Activated effector memory CD4-positive, alpha-beta T cell treated with Interleukin-2 at 50 U/mL for 16 hours (primary cell): ENCODE data around the gene LAMA3.
"Not testable (repeated sequence)": the region's sequence is repeated elsewhere in the genome, so short reads cannot be mapped to it uniquely, and the experiment has no call there.

Source experiments
- DNase-seq: peaks from one replicate; pipeline ENCODE4 v3.0.0-alpha.2; 2020

The LAMA3 gene

GRCh38 chr18:23735021-23735464 is 45.8 kb downstream of the LAMA3 start:
- no peak for DNase-seq

DNA sequence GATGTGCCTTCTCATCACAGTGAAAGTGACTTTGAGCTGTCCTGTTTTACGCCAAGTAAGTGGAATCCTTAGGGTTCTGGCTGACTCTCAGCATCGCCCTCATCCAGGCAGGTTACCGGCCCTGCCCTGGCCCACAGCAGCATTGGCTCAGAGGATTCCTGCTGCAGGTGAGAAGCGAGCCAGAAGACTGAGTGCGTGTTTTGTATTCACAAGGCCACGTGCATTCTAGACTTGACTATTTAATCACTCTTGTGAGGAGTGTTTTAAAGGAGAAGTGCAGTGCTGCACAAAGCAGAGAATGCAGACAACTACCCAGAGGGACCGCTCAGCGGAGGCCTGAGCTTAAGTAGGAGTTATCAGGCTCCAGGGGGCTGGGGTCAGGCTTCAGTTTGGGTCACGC is 48.3 kb downstream of the LAMA3 start:
- no peak for DNase-seq

GRCh38 chr18:23738151-23738550 is 48.9 kb downstream of the LAMA3 start:
- DNase-seq = no peak

- no peak for DNase-seq
Measured at GRCh38 chr18:23738575-23738974, 49.3 kb downstream of the LAMA3 start.

GRCh38 chr18:23740105-23740830 is 51.0 kb downstream of the LAMA3 start:
- DNase-seq = no peak

DNA sequence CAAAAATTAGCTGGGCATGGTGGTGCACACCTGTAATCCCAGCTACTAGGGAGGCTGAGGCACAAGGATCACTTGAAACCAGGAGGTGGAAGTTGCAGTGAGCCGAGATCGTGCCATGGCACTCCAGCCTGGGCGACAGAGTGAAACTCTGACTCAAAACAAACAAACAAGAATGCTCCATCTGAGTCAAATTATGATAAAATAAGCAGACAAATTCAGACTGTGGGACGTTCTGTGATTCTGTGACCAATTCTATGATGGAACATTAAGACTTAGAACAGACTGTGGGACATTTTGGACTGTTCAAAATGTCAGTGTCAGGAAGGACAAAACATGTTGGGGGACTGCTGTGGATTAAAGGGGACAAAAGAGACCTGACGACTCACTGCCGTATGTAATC is 52.7 kb downstream of the LAMA3 start:
- not testable (repeated sequence) for DNase-seq

DNA sequence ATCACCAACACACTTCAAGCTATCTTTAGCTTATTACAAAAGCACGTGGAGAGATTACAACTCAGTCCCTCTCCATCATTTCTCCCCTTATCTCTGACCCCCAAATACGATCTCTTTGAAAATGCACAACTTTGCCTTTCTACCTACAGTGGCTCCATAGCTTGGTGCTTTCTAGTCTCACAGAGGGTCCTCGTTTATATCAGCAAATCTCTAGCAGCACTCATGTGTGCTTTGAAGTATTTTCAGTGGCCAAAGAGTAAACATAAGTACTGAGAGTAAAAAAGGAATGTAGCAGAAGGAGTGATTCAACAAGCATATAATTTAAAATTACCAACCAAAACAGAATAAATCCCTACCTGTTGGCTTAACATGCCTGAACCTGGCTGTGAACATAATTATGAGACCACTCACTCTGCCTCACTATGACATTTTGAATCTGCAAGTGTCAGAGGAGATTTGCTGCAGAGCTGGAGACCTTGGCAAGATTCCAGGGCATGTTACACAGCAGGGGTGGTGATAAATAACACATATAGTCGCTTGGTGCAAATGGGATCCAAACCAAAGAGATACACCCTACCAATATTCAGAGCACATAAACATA is 54.6 kb downstream of the LAMA3 start:
- no peak for DNase-seq

DNA sequence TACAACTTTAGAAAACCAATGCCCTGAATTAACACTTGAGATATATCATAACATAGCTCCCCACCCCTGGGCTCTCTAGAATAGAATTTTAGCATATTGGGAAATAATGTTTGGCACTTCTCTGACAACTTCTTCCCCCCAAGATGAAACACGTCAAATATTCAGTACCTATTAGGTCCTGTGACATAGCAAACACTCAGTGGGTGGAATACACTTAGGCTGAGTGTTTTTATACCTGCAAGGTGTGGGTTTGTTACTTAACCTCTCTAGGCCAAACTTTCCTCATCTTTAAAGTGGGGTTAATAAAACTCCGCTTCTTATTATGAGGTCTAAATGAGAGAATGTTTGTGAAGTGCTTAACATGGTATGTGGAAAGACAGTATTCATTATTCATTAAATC is 56.1 kb downstream of the LAMA3 start:
- no peak for DNase-seq

DNA sequence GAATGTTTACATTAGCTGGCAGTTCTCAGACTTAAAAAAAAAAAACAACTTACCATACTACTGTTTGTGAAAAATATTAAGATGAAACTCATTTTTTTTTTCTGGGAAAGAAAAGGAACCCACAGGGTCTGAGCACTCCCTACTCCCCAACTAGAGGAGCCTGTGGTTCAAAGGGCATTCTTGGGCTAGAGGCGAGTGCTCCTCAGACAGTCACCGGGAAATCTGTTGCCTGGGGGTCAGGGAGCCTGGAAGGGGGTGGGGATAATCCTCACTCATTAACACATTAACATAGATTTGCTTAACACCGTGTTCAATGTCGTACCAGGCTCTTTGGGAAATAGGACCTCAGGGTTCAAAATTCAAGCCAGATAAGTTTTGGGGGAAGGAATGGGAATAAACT is 57.6 kb downstream of the LAMA3 start:
- DNase-seq = no peak

GRCh38 chr18:23752363-23752762 is 63.1 kb downstream of the LAMA3 start:
- DNase-seq = no peak

- DNase-seq = no peak
Measured at GRCh38 chr18:23752796-23753195, 63.5 kb downstream of the LAMA3 start.

DNA sequence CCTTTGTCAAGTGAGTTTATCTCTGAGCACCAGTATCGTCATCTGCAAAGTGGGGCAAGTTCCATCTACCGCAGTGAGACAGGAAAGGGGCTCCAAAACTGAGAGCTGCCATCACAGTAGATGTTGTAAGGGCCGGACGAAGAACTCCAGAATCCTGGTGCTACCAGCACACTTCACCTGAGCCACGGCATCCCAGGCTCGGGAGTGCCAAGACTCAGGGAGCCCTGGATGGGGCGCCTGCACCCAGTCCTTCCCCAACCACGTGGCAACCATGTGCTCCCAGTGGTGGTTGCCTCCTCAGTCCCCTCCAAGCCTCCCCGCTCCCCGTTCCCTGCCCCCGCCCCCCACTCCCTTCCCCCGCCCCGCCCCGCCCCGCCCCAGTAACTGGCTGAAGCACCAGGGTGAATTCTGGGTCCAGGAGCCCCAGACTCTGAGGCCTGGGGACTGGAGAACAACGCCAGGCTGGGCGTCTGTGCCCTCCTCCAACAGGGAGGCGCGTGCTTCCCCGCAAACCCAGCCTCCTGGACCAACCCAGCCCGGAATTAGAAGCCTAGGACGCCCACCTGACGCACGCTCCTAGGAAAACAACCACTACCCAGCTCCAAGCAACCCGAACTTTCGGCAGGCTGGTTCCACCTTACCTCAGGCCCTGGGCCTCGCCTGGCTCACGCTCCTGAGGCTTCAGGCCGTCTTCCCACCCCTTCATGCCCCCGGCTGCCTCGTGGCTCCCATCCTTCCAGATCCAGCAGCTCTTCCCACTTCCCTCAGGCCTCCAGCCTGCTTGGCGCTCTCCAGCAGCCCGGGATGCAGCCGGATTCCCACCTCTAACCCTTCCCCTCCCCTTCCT is 67.6 kb downstream of the LAMA3 start:
- no peak for DNase-seq

DNA sequence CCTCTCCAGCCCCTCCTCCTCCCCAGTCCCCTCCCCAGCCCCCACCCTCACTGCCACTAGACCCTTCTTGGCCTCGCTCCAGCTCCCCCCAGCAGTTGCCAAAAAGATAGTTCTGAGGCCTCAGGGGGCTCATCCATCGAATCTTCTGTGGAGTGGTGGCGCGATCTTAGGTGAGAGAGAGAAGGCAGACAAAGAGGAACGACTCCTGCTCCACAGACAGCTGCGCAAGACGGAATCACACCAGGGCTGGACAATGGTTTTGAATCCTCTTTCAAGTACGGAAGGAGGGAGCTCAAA is 68.1 kb downstream of the LAMA3 start:
- DNase-seq = no peak

DNA sequence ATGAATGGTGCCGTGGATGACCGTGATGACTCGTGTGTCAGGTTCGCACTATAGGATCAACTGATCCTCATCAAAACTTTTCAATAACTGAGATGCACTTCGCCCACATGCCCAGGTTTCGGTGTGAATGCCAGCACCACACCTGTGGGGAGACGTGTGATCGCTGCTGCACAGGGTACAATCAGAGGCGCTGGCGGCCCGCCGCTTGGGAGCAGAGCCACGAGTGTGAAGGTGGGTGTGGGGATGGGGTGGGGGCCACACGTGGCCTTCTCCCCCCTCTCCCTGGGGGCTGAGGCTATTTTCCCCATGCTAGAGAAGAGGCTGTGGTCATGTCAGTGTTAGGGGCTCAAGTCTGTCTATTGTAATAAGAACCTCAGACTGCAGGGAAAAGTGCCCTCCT is 69.0 kb downstream of the LAMA3 start:
- DNase-seq = no peak

DNA sequence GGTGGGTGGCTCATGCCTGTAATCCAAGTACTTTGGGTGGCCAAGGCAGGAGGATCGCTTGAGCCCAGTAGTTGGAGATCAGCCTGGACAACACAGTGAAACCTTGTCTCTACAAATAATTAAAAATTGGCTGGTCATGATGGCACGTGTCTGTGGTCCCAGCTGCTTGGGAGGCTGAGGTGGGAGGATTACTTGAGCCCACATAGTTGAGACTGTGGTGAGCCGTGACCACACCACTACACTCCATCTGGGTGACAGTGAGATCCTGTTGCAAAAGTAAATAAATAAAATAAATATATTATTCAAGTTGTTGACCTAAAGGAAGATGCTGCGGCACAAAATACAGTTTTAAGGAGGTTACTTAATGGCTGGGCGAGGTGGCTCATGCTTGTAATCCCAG is 72.7 kb downstream of the LAMA3 start:
- no peak for DNase-seq

DNA sequence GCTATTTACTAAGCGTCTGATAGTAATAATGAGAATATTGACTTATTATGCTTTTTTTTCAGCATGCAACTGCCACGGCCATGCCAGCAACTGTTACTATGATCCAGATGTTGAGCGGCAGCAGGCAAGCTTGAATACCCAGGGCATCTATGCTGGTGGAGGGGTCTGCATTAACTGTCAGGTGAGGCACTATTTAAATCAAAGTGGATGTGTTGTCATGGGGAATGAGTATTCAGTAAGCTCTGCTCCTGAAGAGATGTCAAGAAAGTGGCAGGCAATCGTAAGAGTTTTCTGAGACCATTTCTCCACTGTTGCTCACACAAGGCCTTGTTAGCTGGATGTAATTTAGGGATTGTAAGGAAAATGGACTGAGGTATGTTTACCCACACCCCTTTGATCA is 74.1 kb downstream of the LAMA3 start:
- no peak for DNase-seq

DNA sequence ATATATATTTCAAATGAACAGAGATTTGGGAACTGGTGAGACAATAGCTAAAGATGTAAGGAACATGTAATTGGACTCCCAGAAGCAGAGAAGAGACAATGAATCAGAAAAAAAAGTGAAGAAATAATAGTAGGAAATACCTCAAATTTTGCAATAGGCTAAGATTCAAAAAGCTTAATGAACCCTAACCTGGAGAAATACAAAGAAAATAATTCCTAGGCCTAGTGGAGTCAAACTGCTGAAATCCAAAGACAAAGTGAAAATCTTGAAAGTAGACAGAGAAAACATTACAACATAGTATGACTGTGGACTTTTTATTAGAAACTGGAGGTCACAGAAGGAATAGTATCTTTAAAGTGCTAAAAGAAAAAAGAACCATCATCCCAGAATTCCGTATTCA is 76.7 kb downstream of the LAMA3 start:
- no peak for DNase-seq

DNA sequence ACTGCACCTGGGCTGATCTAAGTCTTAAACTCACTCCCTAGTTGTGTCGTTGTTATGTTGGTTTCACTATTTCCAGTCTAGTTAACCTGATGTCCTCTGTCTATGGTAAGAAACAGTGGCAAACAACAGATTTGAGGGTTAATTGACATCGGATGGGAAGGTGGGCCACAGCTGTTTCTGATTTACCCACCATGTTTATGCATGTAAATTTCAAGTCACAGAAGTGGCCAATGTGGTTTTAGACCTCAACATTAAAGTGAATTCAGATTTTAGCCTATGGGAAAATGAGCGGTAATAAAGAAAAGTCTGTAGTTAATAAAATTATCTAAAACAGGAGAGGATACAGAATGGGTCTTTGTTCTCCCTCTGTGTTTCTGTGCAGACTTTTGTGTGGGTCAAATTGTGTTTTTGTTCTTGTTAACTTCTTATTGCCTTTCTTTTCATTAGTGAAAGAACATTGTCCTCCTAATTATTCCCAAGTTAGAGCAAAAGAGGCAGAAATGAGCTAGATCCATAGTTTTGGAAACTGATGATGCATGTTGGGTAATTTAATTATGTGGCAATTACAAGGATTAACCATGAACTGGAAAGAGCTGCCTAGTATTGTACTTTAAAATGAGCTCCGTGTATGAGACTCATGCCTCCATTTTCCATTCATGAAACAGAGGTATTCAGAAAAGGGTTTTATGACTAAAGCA is 83.2 kb downstream of the LAMA3 start:
- DNase-seq = no peak

- no peak for DNase-seq
Measured at GRCh38 chr18:23776306-23776705, 87.1 kb downstream of the LAMA3 start.

DNA sequence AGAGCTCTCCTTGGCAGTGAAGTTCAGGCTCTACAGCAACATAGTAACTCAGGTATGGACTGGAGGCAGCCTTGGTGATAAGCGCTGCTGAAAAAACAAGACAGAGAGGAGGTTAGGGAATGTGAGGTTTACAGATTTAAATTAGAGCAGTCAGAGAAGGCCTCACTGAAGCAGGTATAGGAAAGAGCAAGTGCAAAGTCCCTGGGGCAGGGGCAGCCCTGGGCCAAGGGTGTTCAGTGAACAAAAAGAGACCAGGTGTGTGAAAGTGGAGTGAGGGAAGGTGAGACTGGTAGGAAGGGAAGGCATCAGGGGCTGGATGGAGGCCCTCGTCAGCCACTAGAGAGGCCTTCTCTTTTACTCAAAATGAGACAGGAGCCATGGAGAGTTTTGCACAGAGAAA is 89.6 kb downstream of the LAMA3 start:
- DNase-seq = no peak

GRCh38 chr18:23779696-23780303 is 90.5 kb downstream of the LAMA3 start:
- no peak for DNase-seq

GRCh38 chr18:23784832-23785245 is 95.6 kb downstream of the LAMA3 start:
- DNase-seq = no peak

GRCh38 chr18:23793051-23793450 is 103.8 kb downstream of the LAMA3 start:
- no peak for DNase-seq
